CD4-positive, alpha-beta T cell (primary cell): ENCODE data around the gene EHD4. TPM values are rescaled to one million over a fixed set of nuclear protein-coding genes. Genes with fewer than 3 reads are reported as not detected.

Experiments used
- ATAC-seq: fragments of 200-7000 bp; cut with Tn5 transposase; one replicate; pipeline ENCODE4 v1.10.0; 2022; ENCODE audit warnings: mild to moderate bottlenecking; ENCODE audit not compliant: poor library complexity
- CTCF ChIA-PET: fragments of 350-600 bp; sonication (Branson Sonifier 250); formaldehyde crosslinking; loops from one replicate; lab custom pipeline; 2021; ENCODE audit warnings: antibody characterized with exemption, inconsistent platforms; lab: Charles Lee
- POLR2A ChIA-PET: fragments of 350-600 bp; sonication (Branson Sonifier 250); formaldehyde crosslinking; loops from one replicate; lab custom pipeline; 2021; ENCODE audit warnings: antibody characterized with exemption, inconsistent platforms; lab: Charles Lee
- DNase-seq, 14 experiments: peaks; one replicate each; pipeline ENCODE4 v3.0.0-alpha.2; 2013 to 2020; ENCODE audit warnings: mixed read lengths in 2 of 14
- H3K27ac ChIP-seq, 2 donors: one replicate each; pipeline versions ENCODE4 v1.5.1 to v1.7.0; 2013; ENCODE audit warnings: low read length in 2 of 2, low read depth in 1 of 2, mild to moderate bottlenecking in 1 of 2
- H3K27me3 ChIP-seq, 2 experiments: 1 replicate in 1 of 2; 2 replicates in 1 of 2; pipeline versions ENCODE4 v1.6.1 to v1.7.0; 2013; ENCODE audit warnings: low read length in 2 of 2, control low read depth in 1 of 2, mild to moderate bottlenecking in 1 of 2, moderate library complexity in 1 of 2; ENCODE audit not compliant: insufficient read depth in 2 of 2, control insufficient read depth in 1 of 2
- H3K36me3 ChIP-seq: one replicate; pipeline ENCODE4 v1.6.1; 2013; ENCODE audit warnings: low read length, control low read depth; ENCODE audit not compliant: insufficient read depth
- H3K4me1 ChIP-seq: one replicate; pipeline ENCODE4 v1.6.1; 2013; ENCODE audit warnings: low read length, control low read depth; ENCODE audit not compliant: insufficient read depth
- H3K4me3 ChIP-seq: one replicate; pipeline ENCODE4 v1.5.1; 2013; ENCODE audit warnings: mild to moderate bottlenecking, low read length, moderate library complexity
- H3K9me3 ChIP-seq, 2 experiments: 1 replicate in 1 of 2; 2 replicates in 1 of 2; pipeline versions ENCODE4 v1.6.1 to v1.7.0; 2013; ENCODE audit warnings: low read length in 2 of 2, mild to moderate bottlenecking in 2 of 2, control low read depth in 1 of 2, moderate library complexity in 1 of 2; ENCODE audit not compliant: control insufficient read depth in 1 of 2, insufficient read depth in 1 of 2
- H3K27ac Mint-ChIP-seq: one replicate; pipeline ENCODE4 v1.8.0; 2020; ENCODE audit warnings: mixed read lengths
- H3K27me3 Mint-ChIP-seq: one replicate; pipeline ENCODE4 v1.8.0; 2021; ENCODE audit warnings: mixed read lengths
- H3K36me3 Mint-ChIP-seq: one replicate; pipeline ENCODE4 v1.8.0; 2021; ENCODE audit warnings: low read depth, mixed read lengths
- H3K4me1 Mint-ChIP-seq: one replicate; pipeline ENCODE4 v1.8.0; 2021; ENCODE audit warnings: low read depth, mixed read lengths
- H3K4me3 Mint-ChIP-seq: one replicate; pipeline ENCODE4 v1.8.0; 2020; ENCODE audit warnings: mild to moderate bottlenecking, mixed read lengths
- H3K9me3 Mint-ChIP-seq: one replicate; pipeline ENCODE4 v1.8.0; 2020; ENCODE audit warnings: mixed read lengths
- intact Hi-C, 2 experiments: fragments of 100-400 bp; cut with DNase I in 1 of 2; cut with micrococcal nuclease in 1 of 2; formaldehyde crosslinking; loops; one replicate each; pipeline versions ENCODE4 v1.15.1 to v1.9.0; 2023 to 2025; cut with DNase I, micrococcal nuclease
- total RNA-seq, 174 experiments: library from RNA in 2 of 174; stranded (reverse) in 2 of 174; gene quantifications; one replicate each; pipeline ENCODE4 v1.2.3 and lab custom pipeline; 2021 to 2026
- TF ChIP-seq, protein P1 (sequence below): fragments of 200-600 bp; IDR thresholded peaks from one replicate; pipeline ENCODE4 v1.8.0; 2022; ENCODE audit warnings: antibody characterized with exemption, mild to moderate bottlenecking

EHD4 gene
- total RNA-seq, 2 experiments from 2014 or later, result 39.8 to 40.5 TPM

DNA sequence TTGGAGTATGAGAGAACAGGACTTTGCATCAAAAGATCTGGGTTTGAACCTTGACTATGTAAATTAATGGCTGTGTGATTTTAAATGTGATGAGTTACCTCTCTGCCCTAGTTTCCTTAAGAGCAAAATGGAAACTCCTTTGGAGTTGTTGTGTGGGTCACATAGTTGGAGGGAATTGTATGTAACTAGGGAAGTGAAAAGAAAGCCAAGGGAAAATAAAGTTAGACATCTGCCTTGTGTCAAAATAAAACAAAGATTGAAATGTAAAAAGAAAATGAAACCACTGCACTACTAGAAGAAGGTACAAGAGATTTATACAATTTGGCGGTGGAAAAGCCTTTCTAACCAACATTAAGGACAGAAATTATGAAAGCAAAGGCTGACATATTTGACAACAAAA is 1.7 kb upstream of the EHD4 start:
- peak overlapping the region; percentile 93 for H3K4me3 Mint-ChIP-seq
- ChIA-PET CTCF (interaction anchor here (2.7 to 5.2 kb wide), 2 partner anchors 36 to 79 kb away, joined by 11 to 42 read pairs; no protein-coding TSS in a partner anchor), POLR2A (interaction anchor here (9.3 kb wide), 1 partner anchor 37 kb away, joined by 209 read pairs; no protein-coding TSS in a partner anchor)
- peaks cover 34% of the 10 kb centered on the region for H3K4me1 ChIP-seq
- H3K36me3 Mint-ChIP-seq, result peaks cover 13% of the 10 kb centered on the region
- H3K27me3 ChIP-seq, result peaks cover 0 to 5% of the 10 kb centered on the region in 2 experiments
- H3K27ac Mint-ChIP-seq, result peak overlapping the region; percentile 95
- peaks cover 19% of the 10 kb centered on the region for H3K27me3 Mint-ChIP-seq
- no peak for ATAC-seq
- intact Hi-C loops, result loop anchor here (5.0 to 10.0 kb wide), 5 partner anchors 147 to 763 kb away; partner anchors contain the start of genes CDAN1 (in 1 of the 2), JMJD7 (in 1 of the 2), NUSAP1 (in 1 of the 2) and OIP5 (in 1 of the 2)
- H3K27ac ChIP-seq, result no peak overlapping the region
- no peak for DNase-seq
- TF ChIP-seq, protein P1, sequence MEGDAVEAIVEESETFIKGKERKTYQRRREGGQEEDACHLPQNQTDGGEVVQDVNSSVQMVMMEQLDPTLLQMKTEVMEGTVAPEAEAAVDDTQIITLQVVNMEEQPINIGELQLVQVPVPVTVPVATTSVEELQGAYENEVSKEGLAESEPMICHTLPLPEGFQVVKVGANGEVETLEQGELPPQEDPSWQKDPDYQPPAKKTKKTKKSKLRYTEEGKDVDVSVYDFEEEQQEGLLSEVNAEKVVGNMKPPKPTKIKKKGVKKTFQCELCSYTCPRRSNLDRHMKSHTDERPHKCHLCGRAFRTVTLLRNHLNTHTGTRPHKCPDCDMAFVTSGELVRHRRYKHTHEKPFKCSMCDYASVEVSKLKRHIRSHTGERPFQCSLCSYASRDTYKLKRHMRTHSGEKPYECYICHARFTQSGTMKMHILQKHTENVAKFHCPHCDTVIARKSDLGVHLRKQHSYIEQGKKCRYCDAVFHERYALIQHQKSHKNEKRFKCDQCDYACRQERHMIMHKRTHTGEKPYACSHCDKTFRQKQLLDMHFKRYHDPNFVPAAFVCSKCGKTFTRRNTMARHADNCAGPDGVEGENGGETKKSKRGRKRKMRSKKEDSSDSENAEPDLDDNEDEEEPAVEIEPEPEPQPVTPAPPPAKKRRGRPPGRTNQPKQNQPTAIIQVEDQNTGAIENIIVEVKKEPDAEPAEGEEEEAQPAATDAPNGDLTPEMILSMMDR, result no peak
- H3K9me3 ChIP-seq, result no peaks in the 10 kb centered on the region
- no peaks in the 10 kb centered on the region for H3K36me3 ChIP-seq
- peaks cover 31% of the 10 kb centered on the region for H3K4me1 Mint-ChIP-seq
- no peak overlapping the region for H3K4me3 ChIP-seq
- no peaks in the 10 kb centered on the region for H3K9me3 Mint-ChIP-seq

DNA sequence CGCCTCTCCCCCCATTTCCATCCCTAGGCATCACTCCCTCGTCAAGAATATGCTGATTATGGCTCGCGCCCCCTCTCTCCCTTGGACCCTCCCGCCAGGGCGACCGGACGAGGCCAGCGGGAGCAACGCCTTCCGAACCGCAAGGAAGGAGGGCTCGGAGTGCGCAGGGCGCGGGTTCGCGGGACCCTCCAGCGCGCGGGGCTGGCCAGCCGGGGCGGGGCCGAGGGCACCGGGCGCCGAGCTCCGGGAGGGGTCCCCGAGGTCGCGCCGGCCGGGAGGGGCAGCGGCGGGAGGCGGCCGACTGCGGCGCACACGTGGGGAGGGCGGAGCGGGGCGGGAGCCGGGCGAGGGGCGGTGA is 483 bp downstream of the EHD4 start:
- H3K9me3 Mint-ChIP-seq, result no peaks in the 10 kb centered on the region
- H3K36me3 Mint-ChIP-seq, result peaks cover 13% of the 10 kb centered on the region
- peak overlapping the region; percentile 61 to 81 for H3K27ac ChIP-seq
- intact Hi-C loops, result loop anchor here (1.0 to 10.0 kb wide), 7 partner anchors 33 to 765 kb away; partner anchors contain the start of genes CDAN1 (in 1 of the 2), JMJD7 (in 1 of the 2), NUSAP1 (in 1 of the 2) and OIP5 (in 1 of the 2)
- peaks cover 19% of the 10 kb centered on the region for H3K27me3 Mint-ChIP-seq
- peaks cover 51% of the 10 kb centered on the region for H3K4me1 Mint-ChIP-seq
- H3K9me3 ChIP-seq, result no peaks in the 10 kb centered on the region
- ATAC-seq, result no peak
- H3K4me1 ChIP-seq, result peaks cover 44% of the 10 kb centered on the region
- peak in 2 of 14 experiments; percentile 4 to 5 for DNase-seq
- TF ChIP-seq, protein P1, result no peak
- POLR2A ChIA-PET, result interaction anchor here (1.0 to 9.3 kb wide), 16 partner anchors 10 to 1358 kb away, joined by 3 to 209 read pairs (median 6); partner anchors contain the start of genes CHP1, EXD1, GANC and MAPKBP1
- peak overlapping the region; percentile 82 for H3K4me3 ChIP-seq
- H3K27ac Mint-ChIP-seq, result peak overlapping the region; percentile 95
- peak overlapping the region; percentile 98 for H3K4me3 Mint-ChIP-seq
- H3K27me3 ChIP-seq, result peaks cover 0 to 5% of the 10 kb centered on the region in 2 experiments
- CTCF ChIA-PET, result interaction anchor here (0.8 to 5.2 kb wide), 5 partner anchors 18 to 311 kb away, joined by 3 to 42 read pairs (median 10); partner anchors contain the start of gene MGA
- no peaks in the 10 kb centered on the region for H3K36me3 ChIP-seq

DNA sequence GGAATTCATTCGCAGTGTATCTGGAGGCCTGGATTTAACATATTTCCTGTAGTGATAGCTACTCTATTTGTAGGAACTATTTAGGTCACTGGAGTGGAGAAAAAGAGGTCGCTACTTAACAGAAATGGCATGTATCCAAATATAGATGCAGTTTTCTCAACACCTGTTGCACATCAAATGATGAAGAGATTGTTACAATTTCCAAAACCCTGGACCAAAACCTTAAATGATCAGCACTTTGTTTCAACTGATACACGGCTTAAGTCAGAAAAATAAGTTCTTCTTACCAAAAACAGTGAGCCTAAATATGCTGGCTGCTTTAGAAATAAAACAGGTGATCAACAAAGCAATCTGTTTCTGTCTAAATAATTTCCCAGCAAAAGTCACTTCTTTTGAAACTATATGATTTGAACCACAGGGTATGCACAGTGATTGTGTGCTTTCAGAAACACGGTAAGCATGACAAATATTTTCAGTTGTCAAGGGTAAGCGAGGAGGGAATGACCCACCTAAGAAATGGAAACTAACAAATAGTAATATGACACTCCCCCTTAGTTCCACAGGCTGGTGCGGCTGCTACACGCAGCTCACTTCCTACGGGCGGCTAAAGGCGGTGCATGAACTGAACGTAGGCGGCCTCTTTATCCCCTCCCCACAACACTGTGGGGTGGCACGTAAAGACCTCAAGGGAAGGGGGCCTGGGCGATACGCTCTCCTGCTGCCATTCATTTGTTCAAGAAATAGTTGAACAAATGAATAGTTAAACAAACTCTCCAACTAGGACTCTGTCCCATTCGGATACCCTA is 1.1 kb downstream of the EHD4 start:
- intact Hi-C loops, result loop anchor here (1.0 to 10.0 kb wide), 7 partner anchors 32 to 766 kb away; partner anchors contain the start of genes CDAN1 (in 1 of the 2), JMJD7 (in 1 of the 2), NUSAP1 (in 1 of the 2) and OIP5 (in 1 of the 2)
- Mint-ChIP-seq H3K27ac (peak overlapping the region; percentile 95), H3K36me3 (peaks cover 13% of the 10 kb centered on the region), H3K4me1 (peaks cover 56% of the 10 kb centered on the region), H3K9me3 (no peaks in the 10 kb centered on the region), H3K27me3 (peaks cover 19% of the 10 kb centered on the region), H3K4me3 (peak overlapping the region; percentile 98)
- Histone ChIP-seq H3K27me3 (peaks cover 0 to 5% of the 10 kb centered on the region in 2 experiments), H3K9me3 (no peaks in the 10 kb centered on the region), H3K36me3 (no peaks in the 10 kb centered on the region), H3K4me3 (peak overlapping the region; percentile 82), H3K27ac (peak overlapping the region; percentile 61 to 81), H3K4me1 (peaks cover 50% of the 10 kb centered on the region)
- POLR2A ChIA-PET, result interaction anchor here (1.1 to 9.3 kb wide), 9 partner anchors 10 to 1358 kb away, joined by 3 to 209 read pairs (median 6); partner anchors contain the start of genes GANC, MAPKBP1, SPTBN5 and TMEM87A
- TF ChIP-seq, protein P1, result no peak
- peak; percentile 44 to 89 (median 65) for DNase-seq
- peak; percentile 65 for ATAC-seq
- CTCF ChIA-PET, result interaction anchor here (1.7 to 5.2 kb wide), 4 partner anchors 34 to 76 kb away, joined by 5 to 42 read pairs (median 10); no protein-coding TSS in a partner anchor
